Measurements from ENCODE around the gene ABITRAM.

Gene ABITRAM

GRCh38 chr9:108973895-108974294, 39.7 kb downstream of the ABITRAM start:
- H3F3A ChIP-seq (ENCODE audit: low read depth), result no peaks in the 10 kb centered on the region
- H2AFZ ChIP-seq (ENCODE audit: low read length), result no peak overlapping the region
- no peak overlapping the region for H3K4me2 ChIP-seq (ENCODE audit: low read depth, low read length, poor library complexity, severe bottlenecking)
- TF ChIP-seq EZH2phosphoT487 (IDR thresholded peaks at IDR 0.05; ENCODE audit: borderline replicate concordance), result no peak
- TF ChIP-seq CTCF (conservative IDR thresholded peaks at IDR 0.05; ENCODE audit: low read length), result no peak
- no peaks in the 10 kb centered on the region for H3K79me2 ChIP-seq (ENCODE audit: insufficient read depth, low read length)
- H4K20me1 ChIP-seq (ENCODE audit: insufficient read depth, low read length, poor library complexity, severe bottlenecking), result no peaks in the 10 kb centered on the region
- H3K36me3 ChIP-seq (ENCODE audit: insufficient read depth, low read length), result peaks cover 3% of the 10 kb centered on the region; the same call in 1 of the 2 replicates
- no peak overlapping the region for H3K9ac ChIP-seq (ENCODE audit: low read depth, low read length, poor library complexity, severe bottlenecking)
- H3K4me3 ChIP-seq (ENCODE audit: low read length, poor library complexity, severe bottlenecking), result no peak overlapping the region
- H3K9me3 ChIP-seq (ENCODE audit: insufficient read depth, low read depth, low read length), result no peaks in the 10 kb centered on the region; the same call in 1 of the 2 replicates
- no peaks in the 10 kb centered on the region for H3K4me1 ChIP-seq (ENCODE audit: insufficient read depth, low read length, poor library complexity, severe bottlenecking)
- H3K27me3 ChIP-seq (ENCODE audit: insufficient read depth, low read length, poor library complexity, severe bottlenecking), result no peaks in the 10 kb centered on the region
- H3K9me2 ChIP-seq (replicated peaks; ENCODE audit: low read depth, low read length), result no peaks in the 10 kb centered on the region

- no peak overlapping the region for H3K9ac ChIP-seq (ENCODE audit: low read depth, low read length, poor library complexity, severe bottlenecking)
- no peak overlapping the region for H3K4me3 ChIP-seq (ENCODE audit: low read length, poor library complexity, severe bottlenecking)
- no peaks in the 10 kb centered on the region for H3F3A ChIP-seq (ENCODE audit: low read depth)
- no peaks in the 10 kb centered on the region for H4K20me1 ChIP-seq (ENCODE audit: insufficient read depth, low read length, poor library complexity, severe bottlenecking)
- no peak overlapping the region for H3K4me2 ChIP-seq (ENCODE audit: low read depth, low read length, poor library complexity, severe bottlenecking)
- no peaks in the 10 kb centered on the region for H3K79me2 ChIP-seq (ENCODE audit: insufficient read depth, low read length)
- TF ChIP-seq EZH2phosphoT487 (IDR thresholded peaks at IDR 0.05; ENCODE audit: borderline replicate concordance), result no peak
- TF ChIP-seq CTCF (conservative IDR thresholded peaks at IDR 0.05; ENCODE audit: low read length), result no peak
- no peak overlapping the region for H2AFZ ChIP-seq (ENCODE audit: low read length)
- peaks cover 11% of the 10 kb centered on the region; the same call in 1 of the 2 replicates for H3K36me3 ChIP-seq (ENCODE audit: insufficient read depth, low read length)
- no peaks in the 10 kb centered on the region for H3K9me3 ChIP-seq (ENCODE audit: insufficient read depth, low read depth, low read length)
- H3K27me3 ChIP-seq (ENCODE audit: insufficient read depth, low read length, poor library complexity, severe bottlenecking), result no peaks in the 10 kb centered on the region
- no peaks in the 10 kb centered on the region for H3K9me2 ChIP-seq (replicated peaks; ENCODE audit: low read depth, low read length)
- H3K4me1 ChIP-seq (ENCODE audit: insufficient read depth, low read length, poor library complexity, severe bottlenecking), result no peaks in the 10 kb centered on the region
These were observed 44.0 kb downstream of the ABITRAM start for GRCh38 chr9:108978205-108978604.

- H3K9me2 ChIP-seq (replicated peaks; ENCODE audit: low read depth, low read length), result no peaks in the 10 kb centered on the region
- TF ChIP-seq CTCF (conservative IDR thresholded peaks at IDR 0.05; ENCODE audit: low read length) (no peak), EZH2phosphoT487 (IDR thresholded peaks at IDR 0.05; ENCODE audit: borderline replicate concordance) (no peak)
- no peak overlapping the region for H3K4me2 ChIP-seq (ENCODE audit: low read depth, low read length, poor library complexity, severe bottlenecking)
- H3K4me1 ChIP-seq (ENCODE audit: insufficient read depth, low read length, poor library complexity, severe bottlenecking), result no peaks in the 10 kb centered on the region
- H3F3A ChIP-seq (ENCODE audit: low read depth), result no peaks in the 10 kb centered on the region
- peaks cover 11% of the 10 kb centered on the region; the same call in 1 of the 2 replicates for H3K36me3 ChIP-seq (ENCODE audit: insufficient read depth, low read length)
- no peaks in the 10 kb centered on the region for H3K79me2 ChIP-seq (ENCODE audit: insufficient read depth, low read length)
- no peak overlapping the region for H3K4me3 ChIP-seq (ENCODE audit: low read length, poor library complexity, severe bottlenecking)
- no peaks in the 10 kb centered on the region for H3K9me3 ChIP-seq (ENCODE audit: insufficient read depth, low read depth, low read length)
- H3K27me3 ChIP-seq (ENCODE audit: insufficient read depth, low read length, poor library complexity, severe bottlenecking), result no peaks in the 10 kb centered on the region
- H3K9ac ChIP-seq (ENCODE audit: low read depth, low read length, poor library complexity, severe bottlenecking), result no peak overlapping the region
- H4K20me1 ChIP-seq (ENCODE audit: insufficient read depth, low read length, poor library complexity, severe bottlenecking), result no peaks in the 10 kb centered on the region
- no peak overlapping the region for H2AFZ ChIP-seq (ENCODE audit: low read length)
These were observed 46.7 kb downstream of the ABITRAM start for GRCh38 chr9:108980893-108981292.

All from Loucy (cell line).